Activated naive CD8-positive, alpha-beta T cell treated with anti-CD3 and anti-CD28 coated beads, Interleukin-2, amount 10 ng/mL, durations not matched to agents 7 days and 5 days (primary cell): ENCODE measurements around the gene SNAP29. TPM values are rescaled to one million over a fixed set of nuclear protein-coding genes. Genes with fewer than 3 reads are reported as not detected.
"Not testable (repeated sequence)": the region's sequence is repeated elsewhere in the genome, so short reads cannot be mapped to it uniquely, and the experiment has no call there.

Source experiments
- ATAC-seq: fragments of 150-1000 bp; cut with Tn5 transposase; one replicate; pipeline ENCODE4 v1.10.0; 2021; ENCODE audit warnings: low read depth, moderate library complexity
- POLR2A ChIA-PET: fragments of 350-600 bp; sonication (Branson Sonifier 250); formaldehyde crosslinking; loops from one replicate; lab custom pipeline; 2021; ENCODE audit warnings: antibody characterized with exemption; lab: Charles Lee
- DNase-seq: peaks from one replicate; pipeline ENCODE4 v3.0.0; 2021
- H3K27ac Mint-ChIP-seq: one replicate; pipeline ENCODE4 v1.8.0; 2022; ENCODE audit warnings: mild to moderate bottlenecking, mixed read lengths
- H3K27me3 Mint-ChIP-seq: one replicate; pipeline ENCODE4 v1.8.0; 2022; ENCODE audit warnings: mild to moderate bottlenecking, moderate library complexity, mixed read lengths
- H3K36me3 Mint-ChIP-seq: one replicate; pipeline ENCODE4 v1.8.0; 2021; ENCODE audit warnings: mild to moderate bottlenecking, mixed read lengths
- H3K4me1 Mint-ChIP-seq: one replicate; pipeline ENCODE4 v1.8.0; 2021; ENCODE audit warnings: mixed read lengths
- H3K4me3 Mint-ChIP-seq: one replicate; pipeline ENCODE4 v1.8.0; 2022; ENCODE audit warnings: mild to moderate bottlenecking, moderate library complexity, mixed read lengths
- H3K9me3 Mint-ChIP-seq: one replicate; pipeline ENCODE4 v1.8.0; 2021; ENCODE audit warnings: mixed read lengths
- total RNA-seq, 2 experiments: library from RNA; stranded (reverse); gene quantifications; one replicate each; pipeline ENCODE4 v1.2.3, GENCODE V29; 2021

The SNAP29 gene
- total RNA-seq, 2 experiments from 2014 or later, result 29.7 to 32.5 TPM

- H3K27ac Mint-ChIP-seq, H3K4me3 Mint-ChIP-seq, H3K9me3 Mint-ChIP-seq, DNase-seq, H3K27me3 Mint-ChIP-seq, ATAC-seq: not testable (repeated sequence)
- Mint-ChIP-seq H3K36me3 (peaks cover 28% of the 10 kb centered on the region), H3K4me1 (peaks cover 45% of the 10 kb centered on the region)
- POLR2A ChIA-PET, result interaction anchor here (0.6 kb wide), 1 partner anchor 46 kb away, joined by 6 read pairs; no protein-coding TSS in a partner anchor
Measured at GRCh38 chr22:20939457-20940185, 80.8 kb downstream of the SNAP29 start.

GRCh38 chr22:20940186-20940651 lies 81.4 kb downstream of the SNAP29 start:
- Mint-ChIP-seq H3K4me3 (no peak overlapping the region), H3K27ac (no peak overlapping the region)
- ATAC-seq, result no peak

More at GRCh38 chr22:20940186-20940651, 81.4 kb downstream of the SNAP29 start:
- DNase-seq, result no peak
- POLR2A ChIA-PET, result no interaction called here
- H3K36me3 Mint-ChIP-seq, result peaks cover 28% of the 10 kb centered on the region
- H3K27me3 Mint-ChIP-seq, result no peaks in the 10 kb centered on the region
- H3K9me3 Mint-ChIP-seq, result no peaks in the 10 kb centered on the region
- peaks cover 45% of the 10 kb centered on the region for H3K4me1 Mint-ChIP-seq

Other genes with a start within 250 kb of the SNAP29 start
- gene SERPIND1, start 84.9 kb upstream of the SNAP29 start, total RNA-seq, result not detected
- 100 to 1,000 TPM; 100 to 106 TPM for gene PI4KA, start 196 bp upstream of the SNAP29 start, total RNA-seq
- gene CRKL, start 58.4 kb downstream of the SNAP29 start, total RNA-seq, result 10 to 100 TPM; 91.0 to 92.9 TPM
- under 1 TPM; 0.37 to 0.94 TPM for gene AIFM3, start 108.2 kb downstream of the SNAP29 start, total RNA-seq
- gene LZTR1, start 123.3 kb downstream of the SNAP29 start, total RNA-seq, result 10 to 100 TPM; 80.1 to 80.9 TPM
- gene THAP7, start 143.1 kb downstream of the SNAP29 start, total RNA-seq, result 10 to 100 TPM; 33.6 to 33.8 TPM
- gene P2RX6, start 156.2 kb downstream of the SNAP29 start, total RNA-seq, result 1 to 10 TPM in 1 of 2 experiments, under 1 TPM in 1; 0.82 to 1.9 TPM
- 1 to 10 TPM in 1 of 2 experiments, under 1 TPM in 1; 0.79 to 1.2 TPM for gene SLC7A4, start 173.6 kb downstream of the SNAP29 start, total RNA-seq
- not detected for gene LRRC74B, start 186.9 kb downstream of the SNAP29 start, total RNA-seq